Measurements from ENCODE around the gene OR52I2.

The OR52I2 gene

GRCh38 chr11:4565371-4565770 is 16.2 kb upstream of the OR52I2 start:
- TF ChIP-seq CTCF (IDR thresholded peaks at IDR 0.05; ENCODE audit: insufficient read depth, low read length, poor library complexity, severe bottlenecking) = no peak
- Histone ChIP-seq H3K4me3 (replicated peaks; ENCODE audit: low read depth, low read length) (no peak overlapping the region), H3K27me3 (replicated peaks; ENCODE audit: control insufficient read depth, insufficient read depth, low read length) (no peaks in the 10 kb centered on the region; the same call in none of the 2 replicates), H3K36me3 (ENCODE audit: control insufficient read depth, insufficient read depth, low read length) (no peaks in the 10 kb centered on the region)
- no peak for DNase-seq (ENCODE audit: extremely low read depth, insufficient read length)

DNA sequence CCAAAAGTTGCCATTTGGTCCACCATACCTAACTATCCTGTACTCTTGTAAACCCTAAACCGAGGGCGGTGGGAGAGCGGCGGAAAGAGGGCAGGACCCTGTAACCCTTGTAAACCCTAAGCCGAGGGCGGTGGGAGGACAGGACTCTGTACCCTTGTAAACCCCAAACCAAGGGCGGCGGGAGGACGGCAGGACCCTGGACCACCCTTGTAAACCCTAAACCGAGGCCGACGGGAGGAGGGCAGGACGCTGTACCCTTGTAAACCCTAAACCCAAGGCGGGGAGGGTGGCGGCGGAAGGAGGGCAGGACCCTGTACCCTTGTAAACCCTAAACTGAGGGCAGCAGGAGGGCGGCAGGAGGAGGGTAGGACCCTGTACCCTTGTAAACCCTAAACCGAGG is 12.5 kb upstream of the OR52I2 start:
- no peak for DNase-seq (ENCODE audit: extremely low read depth, insufficient read length)
- TF ChIP-seq CTCF (IDR thresholded peaks at IDR 0.05; ENCODE audit: insufficient read depth, low read length, poor library complexity, severe bottlenecking) = no peak
- Histone ChIP-seq H3K36me3 (ENCODE audit: control insufficient read depth, insufficient read depth, low read length) (no peaks in the 10 kb centered on the region), H3K4me3 (replicated peaks; ENCODE audit: low read depth, low read length) (no peak overlapping the region), H3K27me3 (replicated peaks; ENCODE audit: control insufficient read depth, insufficient read depth, low read length) (no peaks in the 10 kb centered on the region; the same call in none of the 2 replicates)

DNA sequence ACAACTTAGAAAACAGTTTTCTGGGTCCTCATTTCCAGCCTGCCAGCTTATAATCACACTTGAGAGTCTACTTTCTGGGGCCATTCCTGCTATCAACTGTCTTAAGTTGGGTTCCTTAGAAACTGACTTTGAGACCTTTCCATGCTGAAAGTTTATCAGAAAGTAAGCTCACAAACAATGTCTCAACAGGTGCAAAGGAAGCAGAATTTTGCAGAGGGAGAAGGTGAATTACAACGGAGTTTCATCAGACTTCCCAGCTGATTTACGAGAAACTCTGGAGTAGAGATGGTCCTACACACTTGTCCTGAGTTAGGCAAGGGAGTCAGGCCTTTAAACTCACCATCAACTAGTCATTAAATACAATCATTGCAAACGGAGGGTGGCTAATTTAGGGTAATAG is 4.7 kb upstream of the OR52I2 start:
- Histone ChIP-seq H3K27me3 (replicated peaks; ENCODE audit: control insufficient read depth, insufficient read depth, low read length) (no peaks in the 10 kb centered on the region; the same call in 1 of the 2 replicates), H3K4me3 (replicated peaks; ENCODE audit: low read depth, low read length) (no peak overlapping the region), H3K36me3 (ENCODE audit: control insufficient read depth, insufficient read depth, low read length) (no peaks in the 10 kb centered on the region)
- no peak for DNase-seq (ENCODE audit: extremely low read depth, insufficient read length)
- no peak for TF ChIP-seq CTCF (IDR thresholded peaks at IDR 0.05; ENCODE audit: insufficient read depth, low read length, poor library complexity, severe bottlenecking)

GRCh38 chr11:4577761-4578160 is 3.8 kb upstream of the OR52I2 start:
- H3K27me3 ChIP-seq (replicated peaks; ENCODE audit: control insufficient read depth, insufficient read depth, low read length) = no peaks in the 10 kb centered on the region; the same call in 1 of the 2 replicates
- no peak for DNase-seq (ENCODE audit: extremely low read depth, insufficient read length)

GRCh38 chr11:4578624-4579023 is 2.9 kb upstream of the OR52I2 start:
- no peak for TF ChIP-seq CTCF (IDR thresholded peaks at IDR 0.05; ENCODE audit: insufficient read depth, low read length, poor library complexity, severe bottlenecking)
- no peaks in the 10 kb centered on the region for H3K36me3 ChIP-seq (ENCODE audit: control insufficient read depth, insufficient read depth, low read length)
- no peak overlapping the region for H3K4me3 ChIP-seq (replicated peaks; ENCODE audit: low read depth, low read length)
- H3K27me3 ChIP-seq (replicated peaks; ENCODE audit: control insufficient read depth, insufficient read depth, low read length) = no peaks in the 10 kb centered on the region; the same call in 1 of the 2 replicates
- no peak for DNase-seq (ENCODE audit: extremely low read depth, insufficient read length)

More at GRCh38 chr11:4577761-4578160, 3.8 kb upstream of the OR52I2 start:
- TF ChIP-seq CTCF (IDR thresholded peaks at IDR 0.05; ENCODE audit: insufficient read depth, low read length, poor library complexity, severe bottlenecking) = no peak
- Histone ChIP-seq H3K36me3 (ENCODE audit: control insufficient read depth, insufficient read depth, low read length) (no peaks in the 10 kb centered on the region), H3K4me3 (replicated peaks; ENCODE audit: low read depth, low read length) (no peak overlapping the region)

GRCh38 chr11:4580124-4580523 is 1.4 kb upstream of the OR52I2 start:
- Histone ChIP-seq H3K27me3 (replicated peaks; ENCODE audit: control insufficient read depth, insufficient read depth, low read length) (no peaks in the 10 kb centered on the region; the same call in 1 of the 2 replicates), H3K36me3 (ENCODE audit: control insufficient read depth, insufficient read depth, low read length) (no peaks in the 10 kb centered on the region), H3K4me3 (replicated peaks; ENCODE audit: low read depth, low read length) (no peak overlapping the region)
- DNase-seq (ENCODE audit: extremely low read depth, insufficient read length) = no peak
- TF ChIP-seq CTCF (IDR thresholded peaks at IDR 0.05; ENCODE audit: insufficient read depth, low read length, poor library complexity, severe bottlenecking) = no peak
